Erythroblast (primary cell): Measurements from ENCODE around the gene CAPS.

Source experiments
- GATA1 ChIP-seq: IDR thresholded peaks from 2 replicates; pipeline ENCODE4 v1.6.1; 2011; ENCODE audit warnings: low read depth, mild to moderate bottlenecking, control low read depth, low read length, moderate library complexity
- POLR2A ChIP-seq: IDR thresholded peaks from 2 replicates; pipeline ENCODE4 v1.6.1; 2011; ENCODE audit warnings: mild to moderate bottlenecking, low read length

- TF ChIP-seq POLR2A (no peak), GATA1 (no peak)
These were observed 46.6 kb upstream of the CAPS start for GRCh38 chr19:5867201-5868136.
